HEK293 (cell line): ENCODE results near the gene ADAMTS8.

ENCODE experiments used
- GFI1B ChIP-seq: fragments of 450-650 bp; formaldehyde crosslinking; IDR thresholded peaks from 2 replicates; pipeline ENCODE4 v1.5.1; 2016; ENCODE audit warnings: missing biosample characterization, missing genetic modification characterization
- KLF8 ChIP-seq: fragments of 450-650 bp; formaldehyde crosslinking; IDR thresholded peaks from 2 replicates; pipeline ENCODE4 v1.5.1; 2016; ENCODE audit warnings: missing biosample characterization, missing genetic modification characterization
- PATZ1 ChIP-seq: fragments of 450-650 bp; formaldehyde crosslinking; IDR thresholded peaks from 2 replicates; pipeline ENCODE4 v1.5.1; 2016; ENCODE audit warnings: missing biosample characterization, missing genetic modification characterization
- SCRT1 ChIP-seq: fragments of 450-650 bp; formaldehyde crosslinking; IDR thresholded peaks from 2 replicates; pipeline ENCODE4 v1.5.1; 2016; ENCODE audit warnings: missing biosample characterization, missing genetic modification characterization, borderline replicate concordance
- SCRT2 ChIP-seq: fragments of 450-650 bp; formaldehyde crosslinking; IDR thresholded peaks from 2 replicates; pipeline ENCODE4 v1.5.1; 2016; ENCODE audit warnings: missing biosample characterization, missing genetic modification characterization
- SP2 ChIP-seq: fragments of 450-650 bp; formaldehyde crosslinking; IDR thresholded peaks from 2 replicates; pipeline ENCODE4 v1.5.1; 2016; ENCODE audit warnings: missing biosample characterization, missing genetic modification characterization
- TCF7L2 ChIP-seq: IDR thresholded peaks from 2 replicates; pipeline ENCODE4 v1.6.1; 2011; ENCODE audit warnings: low read depth, mild to moderate bottlenecking, inconsistent platforms, low read length, moderate library complexity, borderline replicate concordance
- YY2 ChIP-seq: fragments of 450-650 bp; formaldehyde crosslinking; IDR thresholded peaks from 2 replicates; pipeline ENCODE4 v1.5.1; 2016; ENCODE audit warnings: missing biosample characterization, missing genetic modification characterization
- ZBTB44 ChIP-seq: fragments of 450-650 bp; IDR thresholded peaks from 2 replicates; pipeline ENCODE4 v1.5.1; 2018; ENCODE audit warnings: missing biosample characterization, mild to moderate bottlenecking, missing genetic modification characterization
- ZEB2 ChIP-seq: fragments of 450-650 bp; formaldehyde crosslinking; IDR thresholded peaks from 2 replicates; pipeline ENCODE4 v1.5.1; 2016; ENCODE audit warnings: missing biosample characterization, missing genetic modification characterization
- ZFP3 ChIP-seq: fragments of 450-650 bp; formaldehyde crosslinking; IDR thresholded peaks from 2 replicates; pipeline ENCODE4 v1.5.1; 2016; ENCODE audit warnings: low read depth, missing biosample characterization, missing genetic modification characterization
- ZFP37 ChIP-seq: fragments of 450-650 bp; formaldehyde crosslinking; IDR thresholded peaks from 2 replicates; pipeline ENCODE4 v1.5.1; 2016; ENCODE audit warnings: missing biosample characterization, missing genetic modification characterization
- ZNF132 ChIP-seq: fragments of 450-650 bp; formaldehyde crosslinking; IDR thresholded peaks from 2 replicates; pipeline ENCODE4 v1.5.1; 2017; ENCODE audit warnings: missing biosample characterization, missing genetic modification characterization, borderline replicate concordance
- ZNF155 ChIP-seq: fragments of 450-650 bp; formaldehyde crosslinking; IDR thresholded peaks from 2 replicates; pipeline ENCODE4 v1.5.1; 2016; ENCODE audit warnings: missing biosample characterization, missing genetic modification characterization
- ZNF184 ChIP-seq: fragments of 450-650 bp; IDR thresholded peaks from 2 replicates; pipeline ENCODE4 v1.5.1; 2018; ENCODE audit warnings: missing biosample characterization, mild to moderate bottlenecking, missing genetic modification characterization
- ZNF23 ChIP-seq: fragments of 450-650 bp; formaldehyde crosslinking; IDR thresholded peaks from 2 replicates; pipeline ENCODE4 v1.5.1; 2016; ENCODE audit warnings: missing biosample characterization, missing genetic modification characterization, borderline replicate concordance
- ZNF354C ChIP-seq: fragments of 450-650 bp; formaldehyde crosslinking; IDR thresholded peaks from 2 replicates; pipeline ENCODE4 v1.5.1; 2016; ENCODE audit warnings: missing biosample characterization, missing genetic modification characterization, low read depth, borderline replicate concordance
- ZNF416 ChIP-seq: fragments of 450-650 bp; formaldehyde crosslinking; IDR thresholded peaks from 2 replicates; pipeline ENCODE4 v1.5.1; 2016; ENCODE audit warnings: missing biosample characterization, missing genetic modification characterization
- ZNF426 ChIP-seq: fragments of 450-650 bp; formaldehyde crosslinking; IDR thresholded peaks from 2 replicates; pipeline ENCODE4 v1.5.1; 2017; ENCODE audit warnings: missing biosample characterization, missing genetic modification characterization, mild to moderate bottlenecking, inconsistent platforms, moderate library complexity
- ZNF514 ChIP-seq: fragments of 450-650 bp; formaldehyde crosslinking; IDR thresholded peaks from 2 replicates; pipeline ENCODE4 v1.5.1; 2016; ENCODE audit warnings: missing biosample characterization, missing genetic modification characterization
- ZNF530 ChIP-seq: fragments of 450-650 bp; formaldehyde crosslinking; IDR thresholded peaks from 2 replicates; pipeline ENCODE4 v1.5.1; 2016; ENCODE audit warnings: low read depth, missing biosample characterization, missing genetic modification characterization
- ZNF639 ChIP-seq: fragments of 450-650 bp; formaldehyde crosslinking; IDR thresholded peaks from 2 replicates; pipeline ENCODE4 v1.5.1; 2016; ENCODE audit warnings: missing biosample characterization, missing genetic modification characterization
- ZNF777 ChIP-seq: fragments of 450-650 bp; formaldehyde crosslinking; IDR thresholded peaks from 2 replicates; pipeline ENCODE4 v1.5.1; 2017; ENCODE audit warnings: missing biosample characterization, missing genetic modification characterization, borderline replicate concordance
- ZNF837 ChIP-seq: fragments of 450-650 bp; formaldehyde crosslinking; IDR thresholded peaks from 2 replicates; pipeline ENCODE4 v1.5.1; 2016; ENCODE audit warnings: missing biosample characterization, missing genetic modification characterization
- TF ChIP-seq, protein P1 (sequence below): fragments of 450-650 bp; formaldehyde crosslinking; IDR thresholded peaks from 2 replicates; pipeline ENCODE4 v1.5.1; 2016; ENCODE audit warnings: missing biosample characterization, missing genetic modification characterization
- TF ChIP-seq, protein P2 (sequence below): fragments of 450-650 bp; formaldehyde crosslinking; IDR thresholded peaks from 2 replicates; pipeline ENCODE4 v1.5.1; 2017; ENCODE audit warnings: missing biosample characterization, mild to moderate bottlenecking, missing genetic modification characterization, moderate library complexity
- TF ChIP-seq, protein P3 (sequence below): fragments of 450-650 bp; formaldehyde crosslinking; IDR thresholded peaks from 2 replicates; pipeline ENCODE4 v1.5.1; 2016; ENCODE audit warnings: missing biosample characterization, missing genetic modification characterization, borderline replicate concordance
- TF ChIP-seq, protein P4 (sequence below): fragments of 450-650 bp; formaldehyde crosslinking; IDR thresholded peaks from 2 replicates; pipeline ENCODE4 v1.5.1; 2016; ENCODE audit warnings: missing biosample characterization, missing genetic modification characterization

The ADAMTS8 gene

DNA sequence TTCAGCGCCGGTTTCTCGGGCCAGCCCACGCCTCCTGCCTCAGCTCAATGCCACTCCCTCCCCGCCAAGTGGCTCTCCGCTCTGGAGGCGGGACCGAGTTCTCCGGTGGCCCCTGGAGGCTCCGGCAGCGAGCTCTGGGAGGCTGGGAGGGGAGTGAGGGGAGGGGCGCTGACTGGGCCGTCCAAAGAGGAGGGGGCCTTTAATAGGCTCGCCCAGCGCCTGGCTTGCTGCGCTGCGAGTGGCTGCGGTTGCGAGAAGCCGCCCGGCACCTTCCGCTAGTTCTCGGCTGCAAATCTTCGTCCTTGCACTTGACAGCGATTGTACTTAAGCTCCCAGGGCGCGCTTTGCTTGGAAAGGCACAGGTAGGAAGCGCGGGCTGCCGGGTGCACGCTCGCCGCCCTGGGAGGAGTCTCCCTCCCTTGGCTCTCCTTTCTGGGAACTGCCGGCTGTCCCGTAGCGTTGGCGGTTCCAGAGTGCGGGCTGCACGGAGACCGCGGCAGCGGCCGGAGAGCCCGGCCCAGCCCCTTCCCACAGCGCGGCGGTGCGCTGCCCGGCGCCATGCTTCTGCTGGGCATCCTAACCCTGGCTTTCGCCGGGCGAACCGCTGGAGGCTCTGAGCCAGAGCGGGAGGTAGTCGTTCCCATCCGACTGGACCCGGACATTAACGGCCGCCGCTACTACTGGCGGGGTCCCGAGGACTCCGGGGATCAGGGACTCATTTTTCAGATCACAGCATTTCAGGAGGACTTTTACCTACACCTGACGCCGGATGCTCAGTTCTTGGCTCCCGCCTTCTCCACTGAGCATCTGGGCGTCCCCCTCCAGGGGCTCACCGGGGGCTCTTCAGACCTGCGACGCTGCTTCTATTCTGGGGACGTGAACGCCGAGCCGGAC is 20.3 kb upstream of the ADAMTS8 start, which contains the start of gene ADAMTS15 (continued):
- TF ChIP-seq PATZ1 = peak; percentile 88
- no peak for TF ChIP-seq ZNF514 (tag by site-specific recombination)
- TF ChIP-seq SP2 (tag by site-specific recombination) = peak; percentile 92
- no peak for TF ChIP-seq SCRT1 (tag by site-specific recombination)
- 0 out of 2 replicates have a peak, but pooled peaks have one; percentile 46 for TF ChIP-seq KLF8 (tag by site-specific recombination)
- TF ChIP-seq ZNF639 (tag by site-specific recombination) = no peak
- TF ChIP-seq ZFP37 (tag by site-specific recombination) = 0 out of 2 replicates have a peak, but pooled peaks have one; percentile 28
- TF ChIP-seq ZNF23 = no peak
- TF ChIP-seq ZBTB44 (tag by site-specific recombination) = no peak
- TF ChIP-seq ZNF530 (tag by site-specific recombination) = no peak
- TF ChIP-seq SCRT2 (tag by site-specific recombination) = no peak
- no peak for TF ChIP-seq GFI1B
- no peak for TF ChIP-seq ZNF132 (tag by site-specific recombination)
- no peak for TF ChIP-seq ZNF155 (tag by site-specific recombination)
- TF ChIP-seq ZNF777 (tag by site-specific recombination) = no peak
- no peak for TF ChIP-seq ZFP3 (tag by site-specific recombination)
- TF ChIP-seq, protein P1, sequence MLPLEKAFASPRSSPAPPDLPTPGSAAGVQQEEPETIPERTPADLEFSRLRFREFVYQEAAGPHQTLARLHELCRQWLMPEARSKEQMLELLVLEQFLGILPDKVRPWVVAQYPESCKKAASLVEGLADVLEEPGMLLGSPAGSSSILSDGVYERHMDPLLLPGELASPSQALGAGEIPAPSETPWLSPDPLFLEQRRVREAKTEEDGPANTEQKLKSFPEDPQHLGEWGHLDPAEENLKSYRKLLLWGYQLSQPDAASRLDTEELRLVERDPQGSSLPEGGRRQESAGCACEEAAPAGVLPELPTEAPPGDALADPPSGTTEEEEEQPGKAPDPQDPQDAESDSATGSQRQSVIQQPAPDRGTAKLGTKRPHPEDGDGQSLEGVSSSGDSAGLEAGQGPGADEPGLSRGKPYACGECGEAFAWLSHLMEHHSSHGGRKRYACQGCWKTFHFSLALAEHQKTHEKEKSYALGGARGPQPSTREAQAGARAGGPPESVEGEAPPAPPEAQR (tag by site-specific recombination) = no peak
- no peak for TF ChIP-seq TCF7L2
- TF ChIP-seq YY2 (tag by site-specific recombination) = no peak
- no peak for TF ChIP-seq ZNF837 (tag by site-specific recombination)
- TF ChIP-seq, protein P2, sequence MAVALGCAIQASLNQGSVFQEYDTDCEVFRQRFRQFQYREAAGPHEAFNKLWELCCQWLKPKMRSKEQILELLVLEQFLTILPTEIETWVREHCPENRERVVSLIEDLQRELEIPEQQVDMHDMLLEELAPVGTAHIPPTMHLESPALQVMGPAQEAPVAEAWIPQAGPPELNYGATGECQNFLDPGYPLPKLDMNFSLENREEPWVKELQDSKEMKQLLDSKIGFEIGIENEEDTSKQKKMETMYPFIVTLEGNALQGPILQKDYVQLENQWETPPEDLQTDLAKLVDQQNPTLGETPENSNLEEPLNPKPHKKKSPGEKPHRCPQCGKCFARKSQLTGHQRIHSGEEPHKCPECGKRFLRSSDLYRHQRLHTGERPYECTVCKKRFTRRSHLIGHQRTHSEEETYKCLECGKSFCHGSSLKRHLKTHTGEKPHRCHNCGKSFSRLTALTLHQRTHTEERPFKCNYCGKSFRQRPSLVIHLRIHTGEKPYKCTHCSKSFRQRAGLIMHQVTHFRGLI (tag by site-specific recombination) = no peak
- no peak for TF ChIP-seq ZNF426 (tag by site-specific recombination)
- no peak for TF ChIP-seq ZNF184 (tag by site-specific recombination)
- TF ChIP-seq ZEB2 (tag by site-specific recombination) = peak; percentile 63; the same call in 1 of the 2 replicates
- TF ChIP-seq, protein P3, sequence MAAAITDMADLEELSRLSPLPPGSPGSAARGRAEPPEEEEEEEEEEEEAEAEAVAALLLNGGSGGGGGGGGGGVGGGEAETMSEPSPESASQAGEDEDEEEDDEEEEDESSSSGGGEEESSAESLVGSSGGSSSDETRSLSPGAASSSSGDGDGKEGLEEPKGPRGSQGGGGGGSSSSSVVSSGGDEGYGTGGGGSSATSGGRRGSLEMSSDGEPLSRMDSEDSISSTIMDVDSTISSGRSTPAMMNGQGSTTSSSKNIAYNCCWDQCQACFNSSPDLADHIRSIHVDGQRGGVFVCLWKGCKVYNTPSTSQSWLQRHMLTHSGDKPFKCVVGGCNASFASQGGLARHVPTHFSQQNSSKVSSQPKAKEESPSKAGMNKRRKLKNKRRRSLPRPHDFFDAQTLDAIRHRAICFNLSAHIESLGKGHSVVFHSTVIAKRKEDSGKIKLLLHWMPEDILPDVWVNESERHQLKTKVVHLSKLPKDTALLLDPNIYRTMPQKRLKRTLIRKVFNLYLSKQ = no peak
- no peak for TF ChIP-seq ZNF416 (tag by site-specific recombination)
- no peak for TF ChIP-seq ZNF354C (tag by site-specific recombination)
- TF ChIP-seq, protein P4, sequence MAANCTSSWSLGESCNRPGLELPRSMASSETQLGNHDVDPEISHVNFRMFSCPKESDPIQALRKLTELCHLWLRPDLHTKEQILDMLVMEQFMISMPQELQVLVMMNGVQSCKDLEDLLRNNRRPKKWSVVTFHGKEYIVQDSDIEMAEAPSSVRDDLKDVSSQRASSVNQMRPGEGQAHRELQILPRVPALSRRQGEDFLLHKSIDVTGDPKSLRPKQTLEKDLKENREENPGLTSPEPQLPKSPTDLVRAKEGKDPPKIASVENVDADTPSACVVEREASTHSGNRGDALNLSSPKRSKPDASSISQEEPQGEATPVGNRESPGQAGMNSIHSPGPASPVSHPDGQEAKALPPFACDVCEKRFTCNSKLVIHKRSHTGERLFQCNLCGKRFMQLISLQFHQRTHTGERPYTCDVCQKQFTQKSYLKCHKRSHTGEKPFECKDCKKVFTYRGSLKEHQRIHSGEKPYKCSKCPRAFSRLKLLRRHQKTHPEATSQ (tag by site-specific recombination) = no peak
